ENCODE data around the gene NRIP2.

The NRIP2 gene

GRCh38 chr12:2845280-2845679, 10.4 kb upstream of the NRIP2 start:
- DNase-seq (ENCODE audit: low spot score) = no peak

- no peak for DNase-seq (ENCODE audit: low spot score)
Measured at GRCh38 chr12:2844786-2845185, 10.0 kb upstream of the NRIP2 start.

- no peak for DNase-seq (ENCODE audit: low spot score)
Measured at GRCh38 chr12:2842948-2843347, 8.1 kb upstream of the NRIP2 start.

GRCh38 chr12:2841056-2841650, 6.3 kb upstream of the NRIP2 start:
- DNase-seq (ENCODE audit: low spot score) = no peak

GRCh38 chr12:2836574-2836973, 1.7 kb upstream of the NRIP2 start:
- DNase-seq (ENCODE audit: low spot score) = no peak

DNA sequence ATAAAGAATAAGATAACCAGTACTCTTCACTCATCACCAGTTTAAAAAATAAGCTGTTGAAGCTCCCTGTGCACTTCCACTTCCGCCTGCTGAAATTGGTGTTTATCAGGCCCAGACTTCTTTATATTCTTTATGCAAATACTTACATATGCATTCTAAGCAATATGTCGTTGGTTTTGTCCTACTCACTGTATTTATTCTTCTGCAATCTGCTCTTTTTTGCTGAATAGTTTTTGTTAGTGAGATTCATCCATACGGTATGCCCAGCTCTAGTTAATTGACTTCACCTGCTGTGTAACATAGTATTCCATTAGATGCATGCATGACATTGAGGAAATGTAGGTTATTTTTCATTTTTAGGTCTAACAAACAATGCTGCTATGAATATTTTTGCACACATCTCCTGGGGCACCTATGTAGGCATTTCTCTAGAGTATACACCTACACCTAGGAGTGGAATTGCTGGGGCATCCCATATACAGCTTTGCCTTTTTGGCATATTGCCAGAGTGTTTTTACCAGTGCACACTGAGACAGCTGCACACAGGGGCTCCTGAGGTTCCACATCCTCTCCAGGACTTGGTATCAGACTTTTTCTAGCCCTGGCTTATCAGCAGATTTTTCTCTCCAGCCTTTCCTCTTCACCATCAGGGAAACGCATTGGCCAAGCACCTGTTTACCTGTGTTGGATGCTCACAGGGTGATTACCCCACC, 1.0 kb upstream of the NRIP2 start:
- no peak for DNase-seq (ENCODE audit: low spot score)

DNA sequence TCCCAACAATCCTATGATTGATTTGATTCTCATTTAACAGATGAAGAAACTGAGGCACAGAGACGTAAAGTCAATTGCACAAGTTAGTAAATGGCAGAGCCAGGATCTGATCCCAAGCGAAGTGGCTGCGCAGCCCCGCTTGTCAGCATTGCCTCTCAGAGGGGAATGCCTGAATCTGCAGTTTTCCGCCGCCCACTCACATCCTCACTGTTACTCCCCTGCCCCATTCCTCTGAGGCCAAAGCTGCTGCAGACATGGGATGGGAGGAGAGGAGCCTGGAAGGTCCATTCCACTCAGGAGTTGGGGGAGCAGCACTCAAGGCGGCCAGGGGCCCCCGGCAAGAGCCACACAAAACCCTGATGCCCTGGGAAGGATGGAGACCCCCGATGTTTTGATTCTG, 1.0 kb downstream of the NRIP2 start:
- no peak for DNase-seq (ENCODE audit: low spot score)

DNA sequence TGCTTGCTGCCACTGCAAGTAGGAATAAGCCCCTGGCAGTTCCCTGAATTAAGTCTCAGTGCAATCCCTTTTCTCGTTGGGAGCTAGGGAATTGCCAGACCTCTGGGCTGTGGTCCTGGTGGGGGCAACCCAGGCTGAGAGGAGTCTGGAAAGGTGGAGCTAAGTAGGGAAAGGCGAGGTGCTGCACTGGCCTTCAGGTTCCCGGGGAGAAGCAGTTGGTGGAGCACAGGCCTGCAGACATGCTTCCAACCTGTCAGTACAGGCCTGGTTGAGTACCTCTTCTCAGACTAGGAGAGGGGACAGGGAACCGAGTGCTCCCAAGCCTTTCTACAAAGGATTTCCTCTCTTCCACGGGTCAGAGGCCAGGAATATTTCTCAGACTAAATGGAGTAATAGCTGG, 1.5 kb downstream of the NRIP2 start:
- DNase-seq (ENCODE audit: low spot score) = no peak

- no peak for DNase-seq (ENCODE audit: low spot score)
Measured at GRCh38 chr12:2832550-2833127, 2.2 kb downstream of the NRIP2 start.

DNA sequence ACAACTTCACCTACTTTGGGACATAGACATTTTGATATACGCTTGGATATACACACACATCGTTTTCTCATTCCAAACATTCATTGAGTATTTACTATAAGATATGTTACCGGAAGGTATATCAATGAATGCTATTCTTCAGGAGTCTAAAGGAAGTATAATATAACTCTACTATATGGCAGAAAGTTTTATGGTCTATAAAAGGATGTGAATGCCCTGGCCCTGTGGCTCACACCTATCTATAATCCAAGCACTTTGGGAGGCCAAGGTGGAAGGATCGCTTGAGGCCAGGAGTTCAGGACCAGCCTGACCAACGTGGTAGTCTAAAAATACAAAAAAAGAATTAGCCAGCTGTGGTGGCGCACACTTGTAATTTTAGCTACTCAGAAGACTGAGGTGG, 5.6 kb downstream of the NRIP2 start:
- DNase-seq (ENCODE audit: low spot score) = no peak

DNA sequence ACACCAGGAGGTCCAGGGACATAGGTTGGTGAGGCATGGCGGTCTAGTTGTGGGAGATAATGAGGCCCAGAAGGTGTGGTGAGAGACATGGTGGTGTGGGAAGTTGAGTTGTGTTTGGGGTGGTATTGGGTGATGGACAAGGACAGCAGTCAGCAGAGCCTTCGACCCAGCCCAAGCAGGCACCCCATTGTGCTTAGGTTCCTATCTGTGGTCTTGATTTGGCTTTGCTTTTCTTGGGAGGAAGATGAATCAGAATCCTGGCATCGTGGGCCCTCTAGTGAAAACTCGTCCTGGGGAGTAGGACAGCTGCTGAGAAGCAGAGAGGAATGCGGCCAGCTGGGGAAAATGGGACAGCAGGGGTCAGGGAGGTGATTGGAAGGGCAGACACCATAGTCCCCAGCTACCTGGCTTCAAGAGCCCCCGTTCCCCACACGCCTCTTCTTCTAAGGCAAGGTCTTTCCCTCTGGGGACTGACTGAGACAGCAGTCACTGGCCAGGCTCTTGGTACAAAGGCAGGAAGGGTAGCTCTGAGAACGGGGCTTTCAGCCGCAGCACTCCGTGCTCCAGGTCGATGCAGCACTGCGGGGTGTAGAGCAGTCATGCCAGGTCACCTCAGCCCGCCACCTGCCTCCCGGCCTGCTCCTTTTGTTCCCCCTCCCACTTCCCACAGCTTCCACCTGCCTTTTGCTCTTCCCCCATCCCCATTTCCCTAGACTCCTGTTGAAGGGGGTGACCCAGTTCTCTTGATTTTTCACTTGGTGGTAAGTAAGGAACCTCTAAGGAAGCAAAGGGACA, 7.9 kb downstream of the NRIP2 start:
- no peak for DNase-seq (ENCODE audit: low spot score)

GRCh38 chr12:2826036-2826435, 8.8 kb downstream of the NRIP2 start:
- no peak for DNase-seq (ENCODE audit: low spot score)

- DNase-seq (ENCODE audit: low spot score) = no peak
Measured at GRCh38 chr12:2825132-2825531, 9.7 kb downstream of the NRIP2 start.

- DNase-seq (ENCODE audit: low spot score) = no peak
Measured at GRCh38 chr12:2824541-2824940, 10.3 kb downstream of the NRIP2 start.

DNA sequence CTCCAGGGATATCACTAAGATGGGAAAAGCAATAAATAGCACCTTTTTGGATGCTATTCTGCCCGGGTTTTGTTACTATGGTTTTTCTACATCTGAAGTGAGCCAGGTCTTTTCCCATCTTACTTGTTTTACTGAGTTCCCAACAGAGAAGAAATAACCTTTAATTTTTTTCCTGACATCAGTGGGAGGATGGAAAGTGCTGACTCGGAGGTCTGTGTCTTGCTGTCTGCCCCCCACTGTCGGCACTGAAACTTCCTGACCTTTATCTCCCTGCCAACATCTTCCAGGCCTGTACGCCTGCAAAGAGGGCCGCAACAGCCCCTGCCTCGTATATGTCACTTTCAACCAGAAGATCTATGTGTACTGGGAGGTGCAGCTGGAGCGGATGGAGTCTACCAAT, 11.4 kb downstream of the NRIP2 start:
- DNase-seq (ENCODE audit: low spot score) = no peak

GRCh38 chr12:2820432-2820831, 14.4 kb downstream of the NRIP2 start:
- no peak for DNase-seq (ENCODE audit: low spot score)

DNA sequence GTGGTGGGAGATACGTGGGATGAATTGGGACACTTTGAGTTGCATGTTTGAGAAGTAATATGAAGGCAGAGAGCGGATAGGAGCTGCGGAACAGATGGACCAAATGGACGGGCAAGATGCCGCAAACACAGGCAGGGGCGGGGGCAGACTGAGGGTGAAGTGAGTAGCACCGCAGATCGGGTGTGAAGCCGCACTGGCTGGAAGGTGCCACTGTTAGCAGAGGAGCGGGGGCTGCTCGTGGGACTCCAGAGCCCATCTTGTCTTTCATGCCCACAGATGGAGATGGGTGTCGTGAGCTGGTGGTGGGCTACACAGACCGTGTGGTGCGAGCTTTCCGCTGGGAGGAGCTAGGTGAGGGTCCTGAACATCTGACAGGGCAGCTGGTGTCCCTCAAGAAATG, 15.0 kb downstream of the NRIP2 start:
- no peak for DNase-seq (ENCODE audit: low spot score)

- DNase-seq (ENCODE audit: low spot score) = peak; percentile 63
Measured at GRCh38 chr12:2813214-2814185, 21.3 kb downstream of the NRIP2 start.

GRCh38 chr12:2812290-2813213, 22.3 kb downstream of the NRIP2 start, which contains the start of gene ITFG2:
TSS of gene ITFG2 (plus strand) at chr12:2812668. CDS start at chr12:2812761, 93 bp downstream.
- DNase-seq (ENCODE audit: low spot score) = peak; percentile 97

GRCh38 chr12:2811801-2812200, 23.0 kb downstream of the NRIP2 start:
- no peak for DNase-seq (ENCODE audit: low spot score)
